Posterior cingulate gyrus (tissue), 11 donors: ENCODE results near the gene VWA3B.
"Not testable (repeated sequence)": the region's sequence is repeated elsewhere in the genome, so short reads cannot be mapped to it uniquely, and the experiment has no call there.

Experiments
- DNase-seq, 10 donors: peaks; one replicate each; pipeline versions ENCODE4 v3.0.0 to v3.0.0-alpha.2; 2020 to 2021; ENCODE audit warnings: mixed read lengths in 3 of 10
- intact Hi-C: fragments of 100-400 bp; cut with DNase I; formaldehyde crosslinking; loops from one replicate; pipeline ENCODE4 v1.15.1; 2023

Gene VWA3B

GRCh38 chr2:98233941-98234340, 147.0 kb downstream of the VWA3B start:
- DNase-seq = no peak
- intact Hi-C loops = no loop called here

GRCh38 chr2:98234776-98235175, 147.8 kb downstream of the VWA3B start:
- intact Hi-C loops = no loop called here
- DNase-seq = no peak

- DNase-seq = no peak
- intact Hi-C loops = no loop called here
These were observed 150.0 kb downstream of the VWA3B start for GRCh38 chr2:98236935-98237334.

- no peak for DNase-seq
- intact Hi-C loops = no loop called here
These were observed 153.9 kb downstream of the VWA3B start for GRCh38 chr2:98240786-98241398.

- DNase-seq = no peak
- intact Hi-C loops = no loop called here
These were observed 154.6 kb downstream of the VWA3B start for GRCh38 chr2:98241592-98241991.

- DNase-seq = peak in 4 of 10 donors; percentile 16 to 52 (median 22)
- intact Hi-C loops = no loop called here
These were observed 155.0 kb downstream of the VWA3B start for GRCh38 chr2:98242003-98242402.

GRCh38 chr2:98245491-98245890, 158.5 kb downstream of the VWA3B start:
- DNase-seq = no peak
- intact Hi-C loops = no loop called here

- DNase-seq = no peak
- intact Hi-C loops = no loop called here
These were observed 160.4 kb downstream of the VWA3B start for GRCh38 chr2:98247383-98247782.

GRCh38 chr2:98252038-98252773, 165.2 kb downstream of the VWA3B start:
- DNase-seq = peak in 1 of 10 donors; percentile 72
- intact Hi-C loops = no loop called here

GRCh38 chr2:98253461-98254070, 166.6 kb downstream of the VWA3B start:
- intact Hi-C loops = no loop called here

GRCh38 chr2:98254504-98255059, 167.6 kb downstream of the VWA3B start:
- DNase-seq = no peak
- intact Hi-C loops = no loop called here

More at GRCh38 chr2:98253461-98254070, 166.6 kb downstream of the VWA3B start:
- DNase-seq = peak in 6 of 10 donors; percentile 24 to 91 (median 64)

- intact Hi-C loops = no loop called here
- no peak for DNase-seq
These were observed 171.9 kb downstream of the VWA3B start for GRCh38 chr2:98258906-98259305.

GRCh38 chr2:98263362-98263761, 176.4 kb downstream of the VWA3B start:
- intact Hi-C loops = loop anchor here (10.0 kb wide), 1 partner anchor 269 kb away; the partner anchor contains the start of gene TMEM131
- no peak for DNase-seq

GRCh38 chr2:98268225-98268624, 181.3 kb downstream of the VWA3B start:
- not testable (repeated sequence) for DNase-seq
- intact Hi-C loops = loop anchor here (10.0 kb wide), 1 partner anchor 273 kb away; the partner anchor contains the start of gene TMEM131

GRCh38 chr2:98269274-98269673, 182.3 kb downstream of the VWA3B start:
- intact Hi-C loops = loop anchor here (1.0 to 10.0 kb wide), 2 partner anchors 274 to 463 kb away; partner anchors contain the start of gene TMEM131

GRCh38 chr2:98269830-98270229, 182.9 kb downstream of the VWA3B start:
- intact Hi-C loops = loop anchor here (1.0 to 10.0 kb wide), 2 partner anchors 275 to 464 kb away; partner anchors contain the start of gene TMEM131

More at GRCh38 chr2:98269274-98269673, 182.3 kb downstream of the VWA3B start:
- DNase-seq = no peak

GRCh38 chr2:98277162-98277859, 190.3 kb downstream of the VWA3B start:
- no peak for DNase-seq
- intact Hi-C loops = no loop called here

More at GRCh38 chr2:98269830-98270229, 182.9 kb downstream of the VWA3B start:
- no peak for DNase-seq

- no peak for DNase-seq
- intact Hi-C loops = no loop called here
These were observed 191.1 kb downstream of the VWA3B start for GRCh38 chr2:98278074-98278473.

GRCh38 chr2:98280376-98281102, 193.6 kb downstream of the VWA3B start:
- no peak for DNase-seq
- intact Hi-C loops = no loop called here

- DNase-seq = no peak
- intact Hi-C loops = no loop called here
These were observed 194.6 kb downstream of the VWA3B start for GRCh38 chr2:98281607-98282006.
